Left kidney (tissue), 8 donors: ENCODE results near the gene FTL. TPM values are rescaled to one million over a fixed set of nuclear protein-coding genes. Genes with fewer than 3 reads are reported as not detected.
A peak's percentile ranks its signal among the peaks of the same experiment; 100 is the strongest.
"Not testable (repeated sequence)": the region's sequence is repeated elsewhere in the genome, so short reads cannot be mapped to it uniquely, and the experiment has no call there.

Source experiments
- DNase-seq: peaks from one replicate; pipeline ENCODE4 v3.0.0-alpha.2; 2013
- long read RNA-seq, 8 donors: transcript quantifications; one replicate each; lab custom pipeline, GENCODE V29; 2026
- polyA plus RNA-seq: library from polyadenylated mRNA; unstranded; fragments of 120-200 nt; gene quantifications from one replicate; pipeline ENCODE4 v1.2.1, GENCODE V29; 2013; ENCODE audit not compliant: insufficient read length

FTL gene
- 2,202 TPM for polyA plus RNA-seq
- long read RNA-seq, donor 1, transcript FTL-201 (4 exons, 878 nt), result major isoform, 3,012 of 4,157 reads
- long read RNA-seq, donor 1, partial matches to known transcripts, result 775 of 4,157 reads
- long read RNA-seq, donor 1, other reads (novel, unspliced or antisense), result 370 of 4,157 reads
- long read RNA-seq, donor 2, transcript FTL-201 (4 exons, 878 nt), result major isoform, 2,358 of 2,997 reads
- long read RNA-seq, donor 2, partial matches to known transcripts, result 343 of 2,997 reads
- long read RNA-seq, donor 2, other reads (novel, unspliced or antisense), result 296 of 2,997 reads
- long read RNA-seq, donor 3, transcript FTL-201 (4 exons, 878 nt), result major isoform, 2,123 of 2,595 reads
- long read RNA-seq, donor 3, partial matches to known transcripts, result 230 of 2,595 reads
- long read RNA-seq, donor 3, other reads (novel, unspliced or antisense), result 242 of 2,595 reads
- long read RNA-seq, donor 4, transcript FTL-201 (4 exons, 878 nt), result major isoform, 303 of 512 reads
- long read RNA-seq, donor 4, partial matches to known transcripts, result 171 of 512 reads
- long read RNA-seq, donor 4, other reads (novel, unspliced or antisense), result 38 of 512 reads
- long read RNA-seq, donor 5, transcript FTL-201 (4 exons, 878 nt), result major isoform, 3,758 of 4,456 reads
- long read RNA-seq, donor 5, partial matches to known transcripts, result 251 of 4,456 reads
- long read RNA-seq, donor 5, other reads (novel, unspliced or antisense), result 447 of 4,456 reads
- long read RNA-seq, donor 6, transcript FTL-201 (4 exons, 878 nt), result major isoform, 2,390 of 3,268 reads
- long read RNA-seq, donor 6, partial matches to known transcripts, result 567 of 3,268 reads
- long read RNA-seq, donor 6, other reads (novel, unspliced or antisense), result 311 of 3,268 reads
- long read RNA-seq, donor 7, transcript FTL-201 (4 exons, 878 nt), result major isoform, 2,612 of 3,385 reads
- long read RNA-seq, donor 7, partial matches to known transcripts, result 433 of 3,385 reads
- long read RNA-seq, donor 7, other reads (novel, unspliced or antisense), result 340 of 3,385 reads
- long read RNA-seq, donor 8, transcript FTL-201 (4 exons, 878 nt), result major isoform, 1,130 of 1,443 reads
- long read RNA-seq, donor 8, partial matches to known transcripts, result 296 of 1,443 reads
- long read RNA-seq, donor 8, other reads (novel, unspliced or antisense), result 17 of 1,443 reads

- peak; percentile 94 for DNase-seq
Observed at GRCh38 chr19:48965040-48965805, at the start of gene FTL. Gene FTL (plus strand): TSS chr19:48965309. CDS start chr19:48965508, 199 bp downstream.

- DNase-seq, result no peak
Observed at GRCh38 chr19:48915757-48916156, 49.4 kb upstream of the FTL start.

GRCh38 chr19:48918071-48918470, 47.0 kb upstream of the FTL start:
- DNase-seq, result no peak

- no peak for DNase-seq
Observed at GRCh38 chr19:48918801-48919247, 46.3 kb upstream of the FTL start.

- not testable (repeated sequence) for DNase-seq
Observed at GRCh38 chr19:48919271-48919670, 45.8 kb upstream of the FTL start.

GRCh38 chr19:48920949-48921348, 44.2 kb upstream of the FTL start:
- DNase-seq, result no peak

GRCh38 chr19:48921721-48922500, 43.2 kb upstream of the FTL start:
- DNase-seq, result no peak

GRCh38 chr19:48922548-48923490, 42.3 kb upstream of the FTL start:
- no peak for DNase-seq

- DNase-seq, result no peak
Observed at GRCh38 chr19:48925240-48925843, 39.8 kb upstream of the FTL start.

GRCh38 chr19:48925890-48926289, 39.2 kb upstream of the FTL start:
- DNase-seq, result not testable (repeated sequence)

- no peak for DNase-seq
Observed at GRCh38 chr19:48926909-48927308, 38.2 kb upstream of the FTL start.

GRCh38 chr19:48927692-48928091, 37.4 kb upstream of the FTL start:
- DNase-seq, result not testable (repeated sequence)

GRCh38 chr19:48928164-48929025, 36.7 kb upstream of the FTL start:
- no peak for DNase-seq

- DNase-seq, result peak; percentile 81
Observed at GRCh38 chr19:48933382-48933932, 31.7 kb upstream of the FTL start, which contains the start of gene DHDH. Gene DHDH (plus strand): TSS chr19:48933699. CDS start chr19:48933722, 23 bp downstream.

- no peak for DNase-seq
Observed at GRCh38 chr19:48934837-48935236, 30.3 kb upstream of the FTL start.

GRCh38 chr19:48935864-48936263, 29.2 kb upstream of the FTL start:
- no peak for DNase-seq

- no peak for DNase-seq
Observed at GRCh38 chr19:48938256-48938655, 26.9 kb upstream of the FTL start.

- DNase-seq, result no peak
Observed at GRCh38 chr19:48940902-48941301, 24.2 kb upstream of the FTL start.
